HEK293 (cell line): ENCODE results near the gene ZNF224.

ENCODE experiments used
- CTCF ChIA-PET: fragments of 350-600 bp; formaldehyde crosslinking; extraction: SDS; loops from one replicate; lab custom pipeline; 2021; ENCODE audit warnings: antibody characterized with exemption; lab: Yijun Ruan, JAX
- POLR2A ChIA-PET: fragments of 300-600 bp; formaldehyde crosslinking; extraction: SDS; loops from one replicate; lab custom pipeline; 2020; ENCODE audit warnings: antibody characterized with exemption, inconsistent platforms; lab: Yijun Ruan, JAX
- H3K27ac ChIP-seq: fragments of 200-500 bp; sonication (Bioruptor generic); 2 replicates; pipeline ENCODE4 v1.5.1; 2014; ENCODE audit warnings: low read depth, low read length, control low read depth, inconsistent platforms; ENCODE audit errors: extremely low read depth
- H3K36me3 ChIP-seq, 2 experiments: fragments of 200-500 bp in 1 of 2; sonication (Bioruptor generic) in 1 of 2; 1 replicate in 1 of 2; 2 replicates in 1 of 2; pipeline ENCODE4 v1.5.1; 2014 to 2017; ENCODE audit warnings: inconsistent platforms in 2 of 2, low read length in 2 of 2; ENCODE audit not compliant: control insufficient read depth in 2 of 2, insufficient read depth in 1 of 2
- H3K4me1 ChIP-seq: fragments of 200-500 bp; sonication (Bioruptor generic); 2 replicates; pipeline ENCODE4 v1.5.1; 2014; ENCODE audit warnings: mild to moderate bottlenecking, low read length, inconsistent platforms; ENCODE audit not compliant: control insufficient read depth, insufficient read depth
- H3K4me3 ChIP-seq: 2 replicates; pipeline ENCODE4 v1.5.1; 2011; ENCODE audit warnings: low read depth, mild to moderate bottlenecking, control low read depth, low read length, moderate library complexity
- H3K9me3 ChIP-seq: fragments of 200-500 bp; sonication (Bioruptor generic); 2 replicates; pipeline ENCODE4 v1.5.1; 2014; ENCODE audit warnings: low read depth, low read length, inconsistent platforms; ENCODE audit not compliant: control insufficient read depth, insufficient read depth
- FEZF1 ChIP-seq: fragments of 450-650 bp; formaldehyde crosslinking; IDR thresholded peaks from 2 replicates; pipeline ENCODE4 v1.5.1; 2016; ENCODE audit warnings: missing biosample characterization, missing genetic modification characterization
- KLF16 ChIP-seq: fragments of 450-650 bp; formaldehyde crosslinking; IDR thresholded peaks from 2 replicates; pipeline ENCODE4 v1.5.1; 2017; ENCODE audit warnings: missing biosample characterization, missing genetic modification characterization
- MZF1 ChIP-seq: fragments of 450-650 bp; formaldehyde crosslinking; IDR thresholded peaks from 2 replicates; pipeline ENCODE4 v1.5.1; 2017; ENCODE audit warnings: missing biosample characterization, missing genetic modification characterization, borderline replicate concordance
- OVOL3 ChIP-seq: fragments of 450-650 bp; formaldehyde crosslinking; IDR thresholded peaks from 2 replicates; pipeline ENCODE4 v1.5.1; 2016; ENCODE audit warnings: missing biosample characterization, missing genetic modification characterization
- ZBTB11 ChIP-seq: fragments of 450-650 bp; formaldehyde crosslinking; conservative IDR thresholded peaks from 2 replicates; pipeline ENCODE4 v1.5.1; 2016; ENCODE audit warnings: low read depth, missing biosample characterization, missing genetic modification characterization
- ZBTB26 ChIP-seq: fragments of 450-650 bp; formaldehyde crosslinking; optimal IDR thresholded peaks from 2 replicates; pipeline ENCODE3; 2016; ENCODE audit warnings: missing biosample characterization, mild to moderate bottlenecking, missing genetic modification characterization
- ZIC2 ChIP-seq: fragments of 450-650 bp; formaldehyde crosslinking; IDR thresholded peaks from 2 replicates; pipeline ENCODE4 v1.5.1; 2016; ENCODE audit warnings: missing biosample characterization, missing genetic modification characterization
- ZNF174 ChIP-seq: fragments of 450-650 bp; formaldehyde crosslinking; IDR thresholded peaks from 2 replicates; pipeline ENCODE4 v1.5.0; 2017; ENCODE audit warnings: missing biosample characterization, mild to moderate bottlenecking, missing genetic modification characterization
- ZNF223 ChIP-seq: fragments of 450-650 bp; formaldehyde crosslinking; IDR thresholded peaks from 2 replicates; pipeline ENCODE4 v1.5.1; 2016; ENCODE audit warnings: missing biosample characterization, missing genetic modification characterization
- ZNF266 ChIP-seq: fragments of 450-650 bp; formaldehyde crosslinking; IDR thresholded peaks from 2 replicates; pipeline ENCODE4 v1.5.1; 2016; ENCODE audit warnings: missing biosample characterization, missing genetic modification characterization, low read depth
- ZNF366 ChIP-seq: fragments of 450-650 bp; formaldehyde crosslinking; conservative IDR thresholded peaks from 2 replicates; pipeline ENCODE4 v1.5.1; 2016; ENCODE audit warnings: missing biosample characterization, missing genetic modification characterization
- ZNF398 ChIP-seq: fragments of 450-650 bp; formaldehyde crosslinking; IDR thresholded peaks from 2 replicates; pipeline ENCODE4 v1.5.1; 2017; ENCODE audit warnings: missing biosample characterization, missing genetic modification characterization
- ZNF416 ChIP-seq: fragments of 450-650 bp; formaldehyde crosslinking; IDR thresholded peaks from 2 replicates; pipeline ENCODE4 v1.5.1; 2016; ENCODE audit warnings: missing biosample characterization, missing genetic modification characterization
- ZNF48 ChIP-seq: fragments of 450-650 bp; formaldehyde crosslinking; IDR thresholded peaks from 2 replicates; pipeline ENCODE4 v1.5.1; 2016; ENCODE audit warnings: missing biosample characterization, missing genetic modification characterization
- ZNF501 ChIP-seq: fragments of 450-650 bp; formaldehyde crosslinking; IDR thresholded peaks from 2 replicates; pipeline ENCODE4 v1.5.1; 2016; ENCODE audit warnings: missing biosample characterization, missing genetic modification characterization
- ZNF555 ChIP-seq: fragments of 450-650 bp; formaldehyde crosslinking; conservative IDR thresholded peaks from 2 replicates; pipeline ENCODE4 v1.5.1; 2017; ENCODE audit warnings: missing biosample characterization, mild to moderate bottlenecking, missing genetic modification characterization, inconsistent platforms
- ZNF561 ChIP-seq: fragments of 450-650 bp; IDR thresholded peaks from 2 replicates; pipeline ENCODE4 v1.5.1; 2018; ENCODE audit warnings: missing biosample characterization, missing genetic modification characterization, borderline replicate concordance
- ZNF580 ChIP-seq: fragments of 450-650 bp; formaldehyde crosslinking; IDR thresholded peaks from 2 replicates; pipeline ENCODE4 v1.5.1; 2016; ENCODE audit warnings: missing biosample characterization, missing genetic modification characterization
- ZNF610 ChIP-seq: fragments of 450-650 bp; formaldehyde crosslinking; IDR thresholded peaks from 2 replicates; pipeline ENCODE4 v1.5.1; 2016; ENCODE audit warnings: missing biosample characterization, missing genetic modification characterization, borderline replicate concordance
- ZNF707 ChIP-seq: fragments of 450-650 bp; formaldehyde crosslinking; IDR thresholded peaks from 2 replicates; pipeline ENCODE4 v1.5.1; 2016; ENCODE audit warnings: missing biosample characterization, missing genetic modification characterization
- ZSCAN30 ChIP-seq: fragments of 450-650 bp; IDR thresholded peaks from 2 replicates; pipeline ENCODE4 v1.5.1; 2018; ENCODE audit warnings: missing biosample characterization, mild to moderate bottlenecking, missing genetic modification characterization, moderate library complexity

The ZNF224 gene

GRCh38 chr19:44112802-44113137 is 18.6 kb downstream of the ZNF224 start:
- H3K4me1 ChIP-seq: peaks cover 14% of the 10 kb centered on the region
- ChIA-PET POLR2A (interaction anchor here (0.6 to 3.5 kb wide), 14 partner anchors 10 to 461 kb away, joined by 3 to 33 read pairs (median 6); partner anchors contain the start of genes ZNF221, ZNF223, ZNF224 and ZNF226), CTCF (no interaction called here)
- H3K36me3 ChIP-seq: peaks cover 32 to 64% of the 10 kb centered on the region in 2 experiments
- TF ChIP-seq ZNF266 (tag by site-specific recombination) (no peak), MZF1 (tag by site-specific recombination) (peak; percentile 76; the same call in 1 of the 2 replicates), KLF16 (no peak), FEZF1 (tag by site-specific recombination) (no peak), ZNF416 (tag by site-specific recombination) (no peak), ZNF366 (tag by site-specific recombination) (peak; percentile 87), ZNF561 (peak; percentile 54; the same call in 1 of the 2 replicates), ZSCAN30 (tag by site-specific recombination) (0 out of 2 replicates have a peak, but pooled peaks have one; percentile 1), ZBTB11 (tag by site-specific recombination) (no peak), ZNF48 (tag by site-specific recombination) (no peak), ZNF398 (tag by site-specific recombination) (peak; percentile 12; the same call in 1 of the 2 replicates), ZNF555 (tag by site-specific recombination) (no peak), ZNF580 (tag by site-specific recombination) (no peak), ZNF174 (tag by site-specific recombination) (no peak; the same call in 1 of the 2 replicates), ZNF610 (tag by site-specific recombination) (no peak), ZNF501 (tag by site-specific recombination) (peak; percentile 29; the same call in 1 of the 2 replicates), ZNF223 (tag by site-specific recombination) (no peak), ZBTB26 (tag by site-specific recombination) (no peak), OVOL3 (no peak), ZIC2 (tag by site-specific recombination) (no peak), ZNF707 (tag by site-specific recombination) (no peak)
- peak overlapping the region; percentile 59 for H3K4me3 ChIP-seq
- H3K9me3 ChIP-seq: peaks cover 31% of the 10 kb centered on the region
- H3K27ac ChIP-seq: peak overlapping the region; percentile 81
